Peyer's patch (tissue), 4 donors: ENCODE results near the gene AURKB.

Source experiments
- POLR2A ChIP-seq, 2 donors: fragments of 450-650 bp; IDR thresholded peaks; one replicate each; pipeline ENCODE4 v1.5.1; 2017; ENCODE audit warnings: antibody characterized with exemption in 2 of 2, mild to moderate bottlenecking in 2 of 2, moderate library complexity in 2 of 2
- TF ChIP-seq, protein P1 (sequence below), 6 experiments: fragments of 450-650 bp in 4 of 6; fragments of 200-600 bp in 2 of 6; sonication (generic) in 1 of 6; IDR thresholded peaks; one replicate each; pipeline ENCODE4 v1.5.1; 2017 to 2019; ENCODE audit warnings: antibody characterized with exemption in 6 of 6, mild to moderate bottlenecking in 3 of 6, moderate library complexity in 1 of 6

DNA sequence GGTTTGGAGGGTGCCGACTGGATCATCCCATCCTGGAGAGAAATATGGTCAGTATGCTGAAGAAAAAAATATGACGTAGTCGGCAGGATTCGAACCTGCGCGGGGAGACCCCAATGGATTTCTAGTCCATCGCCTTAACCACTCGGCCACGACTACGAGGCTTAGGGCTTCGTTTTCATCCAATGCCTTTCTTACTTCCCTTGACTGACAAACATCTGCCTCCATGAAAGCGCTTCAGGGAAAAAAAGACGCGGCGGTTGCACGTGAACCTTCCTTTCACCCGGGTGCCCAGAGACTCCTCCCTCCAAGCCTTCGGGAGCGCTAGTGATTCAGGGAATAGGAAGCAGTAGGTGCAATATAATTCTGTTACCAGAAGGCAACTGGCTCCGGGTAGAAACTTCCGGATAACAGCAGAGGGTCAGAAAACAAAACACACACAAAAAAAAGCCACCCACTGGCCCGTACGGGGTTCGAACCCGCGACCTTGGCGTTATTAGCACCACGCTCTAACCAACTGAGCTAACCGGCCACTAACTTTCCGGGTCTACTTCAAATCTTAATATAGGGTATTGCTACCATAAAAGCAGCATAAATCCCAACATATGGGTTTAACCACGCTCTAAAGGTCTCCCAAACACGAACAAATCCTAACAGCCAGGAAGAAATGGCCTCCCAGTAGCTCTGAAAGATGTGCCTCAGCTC is 16.3 kb upstream of the AURKB start:
- TF ChIP-seq, protein P1, sequence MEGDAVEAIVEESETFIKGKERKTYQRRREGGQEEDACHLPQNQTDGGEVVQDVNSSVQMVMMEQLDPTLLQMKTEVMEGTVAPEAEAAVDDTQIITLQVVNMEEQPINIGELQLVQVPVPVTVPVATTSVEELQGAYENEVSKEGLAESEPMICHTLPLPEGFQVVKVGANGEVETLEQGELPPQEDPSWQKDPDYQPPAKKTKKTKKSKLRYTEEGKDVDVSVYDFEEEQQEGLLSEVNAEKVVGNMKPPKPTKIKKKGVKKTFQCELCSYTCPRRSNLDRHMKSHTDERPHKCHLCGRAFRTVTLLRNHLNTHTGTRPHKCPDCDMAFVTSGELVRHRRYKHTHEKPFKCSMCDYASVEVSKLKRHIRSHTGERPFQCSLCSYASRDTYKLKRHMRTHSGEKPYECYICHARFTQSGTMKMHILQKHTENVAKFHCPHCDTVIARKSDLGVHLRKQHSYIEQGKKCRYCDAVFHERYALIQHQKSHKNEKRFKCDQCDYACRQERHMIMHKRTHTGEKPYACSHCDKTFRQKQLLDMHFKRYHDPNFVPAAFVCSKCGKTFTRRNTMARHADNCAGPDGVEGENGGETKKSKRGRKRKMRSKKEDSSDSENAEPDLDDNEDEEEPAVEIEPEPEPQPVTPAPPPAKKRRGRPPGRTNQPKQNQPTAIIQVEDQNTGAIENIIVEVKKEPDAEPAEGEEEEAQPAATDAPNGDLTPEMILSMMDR (IDR thresholded peaks at IDR 0.05): no peak
- TF ChIP-seq POLR2A (IDR thresholded peaks at IDR 0.05): peak in 1 of 2 donors; percentile 46
